ENCODE results near the gene CSRP2. TPM values are rescaled to one million over a fixed set of nuclear protein-coding genes. Genes with fewer than 3 reads are reported as not detected.

Gene CSRP2
- polyA plus RNA-seq, 1 donor (not counting 4 experiments of a cell fraction or from before 2014, with no cell fraction given): 74.9 TPM

DNA sequence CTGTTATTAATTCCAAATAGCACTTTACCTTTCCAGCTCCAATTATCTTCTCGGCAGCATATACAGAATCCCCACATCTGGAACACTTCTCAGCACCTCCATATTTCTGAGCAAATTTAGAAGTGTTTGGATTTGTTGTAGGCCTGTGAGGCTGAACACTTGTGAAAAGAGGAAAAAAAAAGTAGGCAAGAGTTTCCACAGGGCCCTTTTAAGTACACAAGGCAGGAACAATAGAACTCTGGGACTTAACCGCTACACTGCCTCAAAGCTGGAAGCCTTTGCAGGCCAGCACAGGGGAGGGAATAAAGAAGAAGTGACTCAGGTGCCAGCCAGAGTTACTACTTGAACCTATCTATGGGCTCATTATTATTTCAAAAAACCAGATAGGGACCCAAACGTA, 18.6 kb downstream of the CSRP2 start:
- Histone ChIP-seq H3K27me3 (ENCODE audit: control insufficient read depth, extremely low read depth, insufficient read depth, low read length) (no peaks in the 10 kb centered on the region), H3K4me1 (ENCODE audit: control insufficient read depth, extremely low read depth, insufficient read depth, low read length) (no peaks in the 10 kb centered on the region), H3K9me1 (ENCODE audit: control insufficient read depth, extremely low read depth, insufficient read depth, low read length) (no peaks in the 10 kb centered on the region), H3K9ac (ENCODE audit: control insufficient read depth, extremely low read depth, insufficient read depth, low read length) (no peak overlapping the region), H3K27ac (ENCODE audit: control insufficient read depth, insufficient read depth, low read length) (no peak overlapping the region), H4K20me1 (ENCODE audit: control insufficient read depth, extremely low read depth, insufficient read depth, low read length) (no peaks in the 10 kb centered on the region), H3K4me3 (ENCODE audit: control insufficient read depth in 2 of 3, extremely low read depth in 1 of 3, insufficient read depth in 2 of 3, low read depth in 1 of 3, low read length in 3 of 3) (no peak overlapping the region), H2AFZ (ENCODE audit: control insufficient read depth, low read length) (no peak overlapping the region), H3K79me2 (ENCODE audit: control insufficient read depth, insufficient read depth, low read length) (no peaks in the 10 kb centered on the region), H3K4me2 (ENCODE audit: control insufficient read depth, extremely low read depth, insufficient read depth, low read depth, low read length) (no peak overlapping the region), H3K36me3 (ENCODE audit: control insufficient read depth in 2 of 2, extremely low read depth in 1 of 2, insufficient read depth in 2 of 2, low read length in 2 of 2) (peaks cover 8 to 13% of the 10 kb centered on the region in 2 experiments), H3K9me3 (ENCODE audit: control insufficient read depth, low read depth, low read length) (no peaks in the 10 kb centered on the region)
- FAIRE-seq (no peak), DNase-seq (ENCODE audit: low read depth, low spot score) (no peak)
- no peak for TF ChIP-seq EZH2 (IDR thresholded peaks at IDR 0.05; ENCODE audit: low read length)
- dilution Hi-C loops (cut with MboI; ENCODE audit: extremely low pct_ligation_motif_present, low sequenced_read_pairs): no loop called here

- Histone ChIP-seq H2AFZ (ENCODE audit: control insufficient read depth, low read length) (no peak overlapping the region), H3K36me3 (ENCODE audit: control insufficient read depth in 2 of 2, extremely low read depth in 1 of 2, insufficient read depth in 2 of 2, low read length in 2 of 2) (peaks cover 8 to 13% of the 10 kb centered on the region in 2 experiments), H3K9ac (ENCODE audit: control insufficient read depth, extremely low read depth, insufficient read depth, low read length) (no peak overlapping the region), H4K20me1 (ENCODE audit: control insufficient read depth, extremely low read depth, insufficient read depth, low read length) (no peaks in the 10 kb centered on the region), H3K9me1 (ENCODE audit: control insufficient read depth, extremely low read depth, insufficient read depth, low read length) (no peaks in the 10 kb centered on the region), H3K27ac (ENCODE audit: control insufficient read depth, insufficient read depth, low read length) (no peak overlapping the region), H3K9me3 (ENCODE audit: control insufficient read depth, low read depth, low read length) (no peaks in the 10 kb centered on the region), H3K27me3 (ENCODE audit: control insufficient read depth, extremely low read depth, insufficient read depth, low read length) (no peaks in the 10 kb centered on the region), H3K4me2 (ENCODE audit: control insufficient read depth, extremely low read depth, insufficient read depth, low read depth, low read length) (no peak overlapping the region), H3K4me1 (ENCODE audit: control insufficient read depth, extremely low read depth, insufficient read depth, low read length) (no peaks in the 10 kb centered on the region), H3K4me3 (ENCODE audit: control insufficient read depth in 2 of 3, extremely low read depth in 1 of 3, insufficient read depth in 2 of 3, low read depth in 1 of 3, low read length in 3 of 3) (no peak overlapping the region), H3K79me2 (ENCODE audit: control insufficient read depth, insufficient read depth, low read length) (no peaks in the 10 kb centered on the region)
- TF ChIP-seq CTCF (optimal IDR thresholded peaks at IDR 0.05 in 1 of 3, IDR thresholded peaks at IDR 0.05 in 1 of 3, conservative IDR thresholded peaks at IDR 0.05 in 1 of 3; ENCODE audit: extremely low read depth in 1 of 3, insufficient read depth in 2 of 3, low read length in 3 of 3): no peak
- no peak for TF ChIP-seq EZH2 (IDR thresholded peaks at IDR 0.05; ENCODE audit: low read length)
- DNase-seq (ENCODE audit: low read depth, low spot score): no peak
- no peak for FAIRE-seq
- dilution Hi-C loops (cut with MboI; ENCODE audit: extremely low pct_ligation_motif_present, low sequenced_read_pairs): no loop called here
Observed at GRCh38 chr12:76859611-76860010, 19.2 kb downstream of the CSRP2 start.

DNA sequence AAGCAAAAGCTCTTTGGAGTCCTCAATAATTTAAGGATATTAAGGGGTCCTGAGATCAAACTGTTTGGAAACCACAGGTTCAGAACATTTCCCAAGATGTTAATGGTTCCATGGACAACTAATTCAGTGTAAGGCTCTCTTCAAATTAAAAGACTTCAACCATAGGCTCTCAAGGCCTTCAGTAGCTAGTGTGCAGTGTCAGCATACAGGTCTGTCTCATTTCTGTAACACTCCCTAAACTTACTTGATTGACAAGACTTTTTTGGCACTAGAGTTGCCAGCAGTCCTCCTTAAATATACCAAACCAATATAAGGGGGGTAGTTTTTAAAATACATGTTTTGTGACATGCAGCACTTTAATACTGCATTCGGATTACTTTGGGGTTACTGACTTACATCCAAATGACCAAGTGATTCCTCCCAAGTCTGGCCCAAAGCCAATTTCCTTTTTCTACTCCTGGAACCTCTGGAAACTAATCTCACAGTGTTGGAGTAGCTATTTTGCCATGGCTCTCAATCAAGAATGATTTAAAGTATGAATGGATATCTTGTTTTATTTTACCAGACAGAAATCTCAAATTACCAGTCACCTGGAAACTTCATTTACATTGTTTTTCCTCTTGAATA, 22.7 kb downstream of the CSRP2 start:
- Histone ChIP-seq H2AFZ (ENCODE audit: control insufficient read depth, low read length) (no peak overlapping the region), H3K9me3 (ENCODE audit: control insufficient read depth, low read depth, low read length) (no peaks in the 10 kb centered on the region), H4K20me1 (ENCODE audit: control insufficient read depth, extremely low read depth, insufficient read depth, low read length) (no peaks in the 10 kb centered on the region), H3K9me1 (ENCODE audit: control insufficient read depth, extremely low read depth, insufficient read depth, low read length) (no peaks in the 10 kb centered on the region), H3K9ac (ENCODE audit: control insufficient read depth, extremely low read depth, insufficient read depth, low read length) (no peak overlapping the region), H3K36me3 (ENCODE audit: control insufficient read depth in 2 of 2, extremely low read depth in 1 of 2, insufficient read depth in 2 of 2, low read length in 2 of 2) (peaks cover 3 to 10% of the 10 kb centered on the region in 2 experiments), H3K27me3 (ENCODE audit: control insufficient read depth, extremely low read depth, insufficient read depth, low read length) (no peaks in the 10 kb centered on the region), H3K79me2 (ENCODE audit: control insufficient read depth, insufficient read depth, low read length) (no peaks in the 10 kb centered on the region), H3K27ac (ENCODE audit: control insufficient read depth, insufficient read depth, low read length) (no peak overlapping the region), H3K4me1 (ENCODE audit: control insufficient read depth, extremely low read depth, insufficient read depth, low read length) (no peaks in the 10 kb centered on the region), H3K4me2 (ENCODE audit: control insufficient read depth, extremely low read depth, insufficient read depth, low read depth, low read length) (no peak overlapping the region), H3K4me3 (ENCODE audit: control insufficient read depth in 2 of 3, extremely low read depth in 1 of 3, insufficient read depth in 2 of 3, low read depth in 1 of 3, low read length in 3 of 3) (no peak overlapping the region)
- dilution Hi-C loops (cut with MboI; ENCODE audit: extremely low pct_ligation_motif_present, low sequenced_read_pairs): no loop called here
- no peak for DNase-seq (ENCODE audit: low read depth, low spot score)
- FAIRE-seq: no peak
- TF ChIP-seq CTCF (optimal IDR thresholded peaks at IDR 0.05 in 1 of 3, IDR thresholded peaks at IDR 0.05 in 1 of 3, conservative IDR thresholded peaks at IDR 0.05 in 1 of 3; ENCODE audit: extremely low read depth in 1 of 3, insufficient read depth in 2 of 3, low read length in 3 of 3) (no peak), EZH2 (IDR thresholded peaks at IDR 0.05; ENCODE audit: low read length) (no peak)

Data from keratinocyte (primary cell).